OCI-LY7 (cell line): ENCODE results near the gene CD47.

Source experiments
- CTCF ChIP-seq: fragments of 200-600 bp; sonication (generic); conservative IDR thresholded peaks from 2 replicates; pipeline ENCODE4 v1.5.1; 2014; ENCODE audit warnings: mild to moderate bottlenecking, antibody characterized with exemption, low read length, moderate library complexity, mixed read lengths
- EZH2phosphoT487 ChIP-seq: fragments of 200-600 bp; sonication (generic); IDR thresholded peaks from 2 replicates; pipeline ENCODE4 v1.6.1; 2018; ENCODE audit warnings: low read depth, borderline replicate concordance, mild to moderate bottlenecking, mixed run types, antibody characterized with exemption, low read length, moderate library complexity, mixed read lengths

DNA sequence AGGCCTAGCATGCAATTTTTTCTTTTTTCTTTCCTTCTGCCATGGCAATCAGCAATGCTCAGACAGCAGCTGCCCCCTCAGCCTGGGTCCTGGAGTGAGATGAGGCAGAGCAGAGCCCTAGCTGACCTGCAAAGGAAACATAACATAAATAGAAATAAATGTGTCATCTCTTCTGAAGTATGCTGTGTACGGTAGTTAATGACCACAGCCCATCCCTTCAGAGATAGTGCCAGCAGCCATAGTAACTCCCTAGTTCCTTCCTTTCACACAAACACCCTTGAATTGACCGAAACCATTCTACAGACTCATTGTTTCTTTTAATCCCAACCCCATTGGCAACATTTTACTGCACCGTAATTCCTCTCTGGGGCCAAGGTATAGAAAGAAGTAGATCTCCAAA is 8.4 kb upstream of the CD47 start:
- no peak for TF ChIP-seq CTCF
- no peak for TF ChIP-seq EZH2phosphoT487
